HG02588 (cell line): ENCODE measurements around the gene PKN2.
"Not testable (repeated sequence)": the region's sequence is repeated elsewhere in the genome, so short reads cannot be mapped to it uniquely, and the experiment has no call there.

Experiments used
- ATAC-seq: cut with Tn5 transposase; IDR thresholded peaks from one replicate; pipeline ENCODE4 v1.9.1; 2021; ENCODE audit warnings: mild to moderate bottlenecking, moderate library complexity; ENCODE audit not compliant: unreplicated experiment

The PKN2 gene

GRCh38 chr1:88876573-88877365 is 192.7 kb downstream of the PKN2 start:
- no peak for ATAC-seq

- ATAC-seq: no peak
Measured at GRCh38 chr1:88877382-88877825, 193.3 kb downstream of the PKN2 start.

GRCh38 chr1:88877911-88878310 is 193.8 kb downstream of the PKN2 start:
- ATAC-seq: no peak

DNA sequence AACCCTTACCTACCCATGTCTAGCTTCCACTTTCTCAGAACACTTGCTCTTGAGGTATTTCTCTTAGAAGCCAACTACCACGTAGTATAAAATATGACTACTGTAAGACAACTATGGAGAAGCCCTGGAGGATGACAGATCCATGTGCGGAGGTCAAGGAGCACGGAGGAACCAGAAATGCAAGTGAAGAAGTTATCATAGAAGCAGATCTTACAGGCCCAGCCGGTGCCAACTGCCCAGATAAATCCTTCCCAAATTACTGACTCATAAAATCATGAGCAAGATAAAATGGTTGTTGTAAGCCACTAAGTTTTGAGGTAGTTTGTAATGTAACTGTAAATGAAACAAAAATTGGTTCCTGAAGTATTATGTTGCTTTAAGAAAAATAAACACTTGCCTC is 194.7 kb downstream of the PKN2 start:
- ATAC-seq: no peak

DNA sequence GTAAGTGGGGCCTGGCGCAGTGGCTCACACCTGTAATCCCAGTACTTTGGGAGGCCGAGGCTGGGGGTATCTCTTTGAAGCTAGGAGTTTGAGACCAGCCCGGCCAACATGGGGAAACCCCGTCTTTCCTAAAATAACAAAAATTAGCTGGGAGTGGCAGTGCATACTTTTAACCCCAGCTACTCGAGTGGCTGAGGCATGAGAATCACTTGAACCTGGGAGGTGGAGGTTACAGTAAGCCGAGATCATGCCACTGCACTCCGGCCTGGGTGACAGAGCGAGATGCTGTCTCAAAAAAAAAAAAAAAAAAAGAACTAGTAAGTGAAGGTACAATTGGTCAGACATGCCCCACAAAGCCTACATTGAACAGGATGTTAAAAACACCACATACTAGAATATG is 196.6 kb downstream of the PKN2 start:
- ATAC-seq: not testable (repeated sequence)

- ATAC-seq: no peak
Measured at GRCh38 chr1:88883156-88883555, 199.1 kb downstream of the PKN2 start.
